Retinal pigment epithelial cell (primary cell): Measurements from ENCODE around the gene NCAPD3.

Source experiments
- DNase-seq: peaks from one replicate; pipeline ENCODE4 v3.0.0-alpha.2; 2010; ENCODE audit warnings: low read depth
- H3K4me3 ChIP-seq: 2 replicates; pipeline ENCODE4 v1.5.1; 2011; ENCODE audit warnings: mild to moderate bottlenecking, low read length, control low read depth, moderate library complexity
- CTCF ChIP-seq: conservative IDR thresholded peaks from 2 replicates; pipeline ENCODE4 v1.5.1; 2011; ENCODE audit warnings: low read depth, low read length, control low read depth, inconsistent platforms

The NCAPD3 gene

GRCh38 chr11:134158023-134158422, 65.7 kb downstream of the NCAPD3 start:
- DNase-seq: no peak
- TF ChIP-seq CTCF: no peak
- H3K4me3 ChIP-seq: no peak overlapping the region

GRCh38 chr11:134157451-134157850, 66.3 kb downstream of the NCAPD3 start:
- no peak for DNase-seq
- no peak for TF ChIP-seq CTCF
- H3K4me3 ChIP-seq: no peak overlapping the region

- DNase-seq: no peak
- TF ChIP-seq CTCF: no peak
- H3K4me3 ChIP-seq: no peak overlapping the region
These were observed 67.6 kb downstream of the NCAPD3 start for GRCh38 chr11:134155946-134156865.

- no peak for DNase-seq
- TF ChIP-seq CTCF: no peak
- no peak overlapping the region for H3K4me3 ChIP-seq
These were observed 68.3 kb downstream of the NCAPD3 start for GRCh38 chr11:134155456-134155855.

GRCh38 chr11:134154441-134154840, 69.3 kb downstream of the NCAPD3 start:
- H3K4me3 ChIP-seq: no peak overlapping the region
- TF ChIP-seq CTCF: no peak
- DNase-seq: no peak

GRCh38 chr11:134153147-134153905, 70.4 kb downstream of the NCAPD3 start:
- DNase-seq: no peak
- TF ChIP-seq CTCF: no peak
- H3K4me3 ChIP-seq: no peak overlapping the region
